ENCODE measurements around the gene BBS9. TPM values are rescaled to one million over a fixed set of nuclear protein-coding genes. Genes with fewer than 3 reads are reported as not detected.

BBS9 gene
- total RNA-seq, 1 donor from 2014 or later, result 31.2 TPM

DNA sequence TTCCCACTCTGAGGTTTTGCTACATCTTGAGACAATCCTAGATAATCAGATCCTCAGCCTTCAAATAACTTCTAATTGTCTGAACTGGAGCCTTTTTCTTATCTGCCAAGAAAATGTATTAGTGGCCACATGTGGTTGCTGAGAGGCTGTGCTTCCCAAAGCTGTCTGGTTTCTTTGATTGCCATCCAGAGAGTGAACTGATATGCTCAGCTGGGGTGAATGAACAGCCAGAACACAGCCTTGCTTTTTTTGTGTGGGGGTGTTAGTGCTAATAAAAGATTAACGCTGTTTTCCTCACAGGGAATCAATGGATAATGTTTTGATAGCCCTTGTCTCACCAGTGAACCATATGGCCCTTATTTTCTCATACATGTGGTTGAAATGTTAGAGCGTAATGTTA lies 66.9 kb downstream of the BBS9 start:
- no peak for TF ChIP-seq CTCF (IDR thresholded peaks at IDR 0.05)
- no peak for TF ChIP-seq POLR2A (IDR thresholded peaks at IDR 0.05)
- no peak for TF ChIP-seq POLR2AphosphoS5 (IDR thresholded peaks at IDR 0.05; ENCODE audit: insufficient read depth in 1 of 2, low read depth in 1 of 2)
- H3K4me1 ChIP-seq, result no peaks in the 10 kb centered on the region
- no peaks in the 10 kb centered on the region for H3K27me3 ChIP-seq
- no peak for DNase-seq (ENCODE audit: extremely low spot score in 2 of 2)
- H3K36me3 ChIP-seq, result no peaks in the 10 kb centered on the region
- intact Hi-C loops (cut with DNase I), result no loop called here
- H3K4me3 ChIP-seq, result no peak overlapping the region
- H3K27ac ChIP-seq, result no peak overlapping the region
- no peaks in the 10 kb centered on the region for H3K9me3 ChIP-seq

GRCh38 chr7:33200282-33200681 lies 70.9 kb downstream of the BBS9 start:
- Histone ChIP-seq H3K27ac (no peak overlapping the region), H3K9me3 (no peaks in the 10 kb centered on the region), H3K4me1 (no peaks in the 10 kb centered on the region), H3K36me3 (no peaks in the 10 kb centered on the region), H3K27me3 (no peaks in the 10 kb centered on the region), H3K4me3 (no peak overlapping the region)
- intact Hi-C loops (cut with DNase I), result no loop called here
- DNase-seq (ENCODE audit: extremely low spot score in 2 of 2), result no peak
- TF ChIP-seq POLR2A (IDR thresholded peaks at IDR 0.05) (no peak), POLR2AphosphoS5 (IDR thresholded peaks at IDR 0.05; ENCODE audit: insufficient read depth in 1 of 2, low read depth in 1 of 2) (no peak), CTCF (IDR thresholded peaks at IDR 0.05) (no peak)

- Histone ChIP-seq H3K36me3 (no peaks in the 10 kb centered on the region), H3K27me3 (no peaks in the 10 kb centered on the region), H3K9me3 (no peaks in the 10 kb centered on the region), H3K4me1 (no peaks in the 10 kb centered on the region), H3K27ac (no peak overlapping the region), H3K4me3 (no peak overlapping the region)
- TF ChIP-seq POLR2AphosphoS5 (IDR thresholded peaks at IDR 0.05; ENCODE audit: insufficient read depth in 1 of 2, low read depth in 1 of 2) (no peak), POLR2A (IDR thresholded peaks at IDR 0.05) (no peak), CTCF (IDR thresholded peaks at IDR 0.05) (no peak)
- no peak for DNase-seq (ENCODE audit: extremely low spot score in 2 of 2)
- intact Hi-C loops (cut with DNase I), result no loop called here
Measured at GRCh38 chr7:33201821-33202220, 72.5 kb downstream of the BBS9 start.

DNA sequence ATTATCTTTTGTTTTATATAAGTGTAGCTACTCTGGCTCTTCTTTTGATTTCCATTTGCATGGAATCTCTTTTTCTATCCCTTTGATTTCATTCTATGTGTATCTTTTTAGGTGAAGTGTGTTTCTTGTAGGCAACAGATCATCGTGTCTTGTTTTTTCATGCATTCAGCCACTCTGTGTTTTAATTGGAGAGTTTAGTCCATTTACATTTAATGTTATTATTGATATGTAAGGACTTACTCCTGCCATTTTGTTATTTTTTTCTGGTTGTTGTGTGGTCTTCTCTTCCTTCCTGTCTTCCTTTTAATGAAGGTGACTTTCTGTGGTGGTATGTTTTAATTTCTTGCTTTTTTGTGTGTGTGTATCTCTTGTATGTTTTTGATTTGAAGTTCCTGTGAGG lies 81.6 kb downstream of the BBS9 start:
- Histone ChIP-seq H3K36me3 (no peaks in the 10 kb centered on the region), H3K27me3 (no peaks in the 10 kb centered on the region), H3K4me3 (no peak overlapping the region), H3K4me1 (no peaks in the 10 kb centered on the region), H3K27ac (no peak overlapping the region), H3K9me3 (peaks cover 4% of the 10 kb centered on the region)
- no peak for DNase-seq (ENCODE audit: extremely low spot score in 2 of 2)
- TF ChIP-seq POLR2A (IDR thresholded peaks at IDR 0.05) (no peak), POLR2AphosphoS5 (IDR thresholded peaks at IDR 0.05; ENCODE audit: insufficient read depth in 1 of 2, low read depth in 1 of 2) (no peak), CTCF (IDR thresholded peaks at IDR 0.05) (no peak)
- intact Hi-C loops (cut with DNase I), result no loop called here

DNA sequence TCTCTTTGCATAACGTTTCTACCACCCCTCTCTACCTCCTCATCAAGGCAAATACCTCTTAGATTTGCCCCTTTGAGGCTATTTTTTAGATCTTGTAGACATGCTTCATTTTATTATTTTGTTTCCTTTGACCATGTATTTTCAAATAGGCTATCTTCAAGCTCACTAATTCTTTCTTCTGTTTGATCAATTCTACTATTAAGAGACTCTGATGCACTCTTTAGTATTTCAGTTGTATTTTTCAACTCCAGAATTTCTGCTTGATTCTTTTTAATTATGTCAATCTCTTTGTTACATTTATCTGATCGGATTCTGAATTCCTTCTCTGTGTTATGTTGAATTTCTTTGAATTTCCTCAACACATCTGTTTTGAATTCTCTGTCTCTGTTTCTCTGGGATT lies 82.8 kb downstream of the BBS9 start:
- Histone ChIP-seq H3K27ac (no peak overlapping the region), H3K4me1 (no peaks in the 10 kb centered on the region), H3K4me3 (no peak overlapping the region), H3K27me3 (no peaks in the 10 kb centered on the region), H3K36me3 (no peaks in the 10 kb centered on the region), H3K9me3 (peaks cover 4% of the 10 kb centered on the region)
- intact Hi-C loops (cut with DNase I), result no loop called here
- TF ChIP-seq POLR2A (IDR thresholded peaks at IDR 0.05), result no peak
- no peak for TF ChIP-seq POLR2AphosphoS5 (IDR thresholded peaks at IDR 0.05; ENCODE audit: insufficient read depth in 1 of 2, low read depth in 1 of 2)
- TF ChIP-seq CTCF (IDR thresholded peaks at IDR 0.05), result no peak
- DNase-seq (ENCODE audit: extremely low spot score in 2 of 2), result no peak
